ENCODE results near the gene PDZRN3. TPM values are rescaled to one million over a fixed set of nuclear protein-coding genes. Genes with fewer than 3 reads are reported as not detected.

Gene PDZRN3
- total RNA-seq, 1 experiment from 2014 or later: 0.17 TPM

DNA sequence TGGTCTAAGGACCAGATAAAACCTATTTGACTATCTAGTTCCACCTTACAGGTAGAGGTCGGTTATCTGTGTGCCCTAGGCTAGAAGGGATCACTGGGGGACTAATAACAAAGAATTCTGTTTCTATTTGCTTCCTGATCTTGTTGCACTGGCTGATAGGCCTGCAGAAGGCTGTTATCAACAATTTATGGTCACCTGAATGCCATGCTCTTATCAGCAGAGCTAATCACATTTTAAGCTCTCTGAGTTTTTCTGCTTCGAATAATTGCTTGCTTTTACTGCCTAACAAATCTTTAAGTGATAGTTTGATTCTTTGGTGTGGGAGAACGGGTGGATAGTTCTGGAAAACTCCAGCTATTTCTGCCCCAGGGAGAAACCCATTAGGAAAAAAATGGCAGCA lies 263.1 kb downstream of the PDZRN3 start:
- DNase-seq (ENCODE audit: low read depth, low spot score): no peak
- Histone ChIP-seq H4K20me1 (ENCODE audit: insufficient read depth) (no peaks in the 10 kb centered on the region), H3K79me2 (ENCODE audit: insufficient read depth, low read length) (no peaks in the 10 kb centered on the region), H3K9me2 (ENCODE audit: insufficient read depth) (no peaks in the 10 kb centered on the region), H3K4me1 (ENCODE audit: control insufficient read depth in 1 of 2, insufficient read depth in 2 of 2, low read length in 2 of 2) (no peaks in the 10 kb centered on the region), H3K4me3 (replicated peaks in 1 of 2; ENCODE audit: low read depth in 1 of 2, low read length in 2 of 2) (no peak overlapping the region), H2AFZ (ENCODE audit: low read depth, low read length, poor library complexity, severe bottlenecking) (no peak overlapping the region), H3K36me3 (ENCODE audit: control insufficient read depth in 1 of 2, insufficient read depth in 2 of 2, low read length in 2 of 2) (no peaks in the 10 kb centered on the region), H3K9me3 (ENCODE audit: control insufficient read depth in 1 of 2, insufficient read depth in 1 of 2, low read depth in 1 of 2, low read length in 2 of 2) (no peaks in the 10 kb centered on the region), H3K4me2 (ENCODE audit: low read length) (no peak overlapping the region), H3K27me3 (ENCODE audit: insufficient read depth, low read length) (no peaks in the 10 kb centered on the region), H3K9ac (ENCODE audit: low read length) (no peak overlapping the region), H3K27ac (ENCODE audit: low read depth, low read length) (no peak overlapping the region)
- BruUV-seq (replicated peaks): no TSS peak
- CTCF ChIA-PET: no interaction called here
- ATAC-seq: no peak
- TF ChIP-seq POLR2A (IDR thresholded peaks at IDR 0.05; ENCODE audit: borderline replicate concordance, extremely low read depth, insufficient read depth, insufficient read length) (no peak), ELF1 (IDR thresholded peaks at IDR 0.05; ENCODE audit: borderline replicate concordance, low read depth) (no peak), SRF (IDR thresholded peaks at IDR 0.05; ENCODE audit: low read depth) (no peak), YY1 (IDR thresholded peaks at IDR 0.05; ENCODE audit: extremely low read depth, insufficient replicate concordance, low read depth, low read length) (no peak), ZNF274 (IDR thresholded peaks at IDR 0.05; ENCODE audit: low read depth, low read length) (no peak), EZH2 (IDR thresholded peaks at IDR 0.05) (no peak), JUND (IDR thresholded peaks at IDR 0.05) (no peak), SP1 (IDR thresholded peaks at IDR 0.05; ENCODE audit: low read depth) (no peak), EZH2phosphoT487 (IDR thresholded peaks at IDR 0.05; ENCODE audit: borderline replicate concordance) (no peak)
- TF ChIP-seq, protein P1, sequence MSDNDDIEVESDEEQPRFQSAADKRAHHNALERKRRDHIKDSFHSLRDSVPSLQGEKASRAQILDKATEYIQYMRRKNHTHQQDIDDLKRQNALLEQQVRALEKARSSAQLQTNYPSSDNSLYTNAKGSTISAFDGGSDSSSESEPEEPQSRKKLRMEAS (IDR thresholded peaks at IDR 0.05): no peak
- TF ChIP-seq, protein P2, sequence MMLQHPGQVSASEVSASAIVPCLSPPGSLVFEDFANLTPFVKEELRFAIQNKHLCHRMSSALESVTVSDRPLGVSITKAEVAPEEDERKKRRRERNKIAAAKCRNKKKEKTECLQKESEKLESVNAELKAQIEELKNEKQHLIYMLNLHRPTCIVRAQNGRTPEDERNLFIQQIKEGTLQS (IDR thresholded peaks at IDR 0.05): no peak
- TF ChIP-seq, protein P3, sequence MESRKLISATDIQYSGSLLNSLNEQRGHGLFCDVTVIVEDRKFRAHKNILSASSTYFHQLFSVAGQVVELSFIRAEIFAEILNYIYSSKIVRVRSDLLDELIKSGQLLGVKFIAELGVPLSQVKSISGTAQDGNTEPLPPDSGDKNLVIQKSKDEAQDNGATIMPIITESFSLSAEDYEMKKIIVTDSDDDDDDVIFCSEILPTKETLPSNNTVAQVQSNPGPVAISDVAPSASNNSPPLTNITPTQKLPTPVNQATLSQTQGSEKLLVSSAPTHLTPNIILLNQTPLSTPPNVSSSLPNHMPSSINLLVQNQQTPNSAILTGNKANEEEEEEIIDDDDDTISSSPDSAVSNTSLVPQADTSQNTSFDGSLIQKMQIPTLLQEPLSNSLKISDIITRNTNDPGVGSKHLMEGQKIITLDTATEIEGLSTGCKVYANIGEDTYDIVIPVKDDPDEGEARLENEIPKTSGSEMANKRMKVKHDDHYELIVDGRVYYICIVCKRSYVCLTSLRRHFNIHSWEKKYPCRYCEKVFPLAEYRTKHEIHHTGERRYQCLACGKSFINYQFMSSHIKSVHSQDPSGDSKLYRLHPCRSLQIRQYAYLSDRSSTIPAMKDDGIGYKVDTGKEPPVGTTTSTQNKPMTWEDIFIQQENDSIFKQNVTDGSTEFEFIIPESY (IDR thresholded peaks at IDR 0.05; ENCODE audit: extremely low read depth, insufficient replicate concordance, low read length): no peak
- RAD21 ChIA-PET (ENCODE audit: low non-redundant PET in 1 of 2, low total read pairs in 2 of 2, uncharacterized antibody in 2 of 2, unreplicated experiment in 2 of 2): no interaction called here
- POLR2A ChIA-PET: no interaction called here
- intact Hi-C loops (cut with micrococcal nuclease): no loop called here

All from HCT116 (cell line).